ENCODE measurements around the gene GAREM1. TPM values are rescaled to one million over a fixed set of nuclear protein-coding genes. Genes with fewer than 3 reads are reported as not detected.

GAREM1 gene
- total RNA-seq, 1 donor from 2014 or later = 11.5 TPM

GRCh38 chr18:32284284-32284683, 186.4 kb downstream of the GAREM1 start:
- intact Hi-C loops (cut with DNase I) = loop anchor here (5.0 kb wide), 1 partner anchor 193 kb away; no protein-coding TSS in a partner anchor
- H3K4me3 ChIP-seq = no peak overlapping the region
- H3K27me3 ChIP-seq = no peaks in the 10 kb centered on the region
- no peaks in the 10 kb centered on the region for H3K9me3 ChIP-seq
- DNase-seq = no peak
- no peaks in the 10 kb centered on the region for H3K4me1 ChIP-seq
- no peak for ATAC-seq
- H3K27ac ChIP-seq = no peak overlapping the region
- TF ChIP-seq CTCF (IDR thresholded peaks at IDR 0.05) = no peak
- no peaks in the 10 kb centered on the region for H3K36me3 ChIP-seq

DNA sequence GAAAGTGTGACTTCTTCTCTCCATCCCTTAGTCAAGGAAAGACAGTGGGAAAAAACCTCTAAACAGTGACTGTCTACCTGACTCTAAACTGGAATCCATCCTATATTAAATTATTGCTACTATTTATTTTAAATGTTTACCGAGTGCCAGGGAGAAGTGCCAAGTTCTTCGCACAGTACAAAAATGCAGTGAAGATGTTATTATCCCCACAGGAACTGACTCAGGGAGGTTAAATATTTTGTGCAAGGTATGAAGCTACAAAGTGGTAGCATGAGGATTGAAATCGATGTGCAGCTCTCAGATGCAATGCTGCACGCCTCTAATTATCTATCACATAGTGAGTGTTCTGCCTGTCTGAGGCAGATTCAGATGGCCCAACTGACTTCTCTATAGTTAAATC, 189.8 kb downstream of the GAREM1 start:
- H3K27me3 ChIP-seq = no peaks in the 10 kb centered on the region
- no peaks in the 10 kb centered on the region for H3K4me1 ChIP-seq
- H3K4me3 ChIP-seq = no peak overlapping the region
- H3K27ac ChIP-seq = no peak overlapping the region
- intact Hi-C loops (cut with DNase I) = loop anchor here (5.0 kb wide), 1 partner anchor 196 kb away; no protein-coding TSS in a partner anchor
- ATAC-seq = no peak
- H3K36me3 ChIP-seq = no peaks in the 10 kb centered on the region
- no peak for DNase-seq
- no peaks in the 10 kb centered on the region for H3K9me3 ChIP-seq
- no peak for TF ChIP-seq CTCF (IDR thresholded peaks at IDR 0.05)

DNA sequence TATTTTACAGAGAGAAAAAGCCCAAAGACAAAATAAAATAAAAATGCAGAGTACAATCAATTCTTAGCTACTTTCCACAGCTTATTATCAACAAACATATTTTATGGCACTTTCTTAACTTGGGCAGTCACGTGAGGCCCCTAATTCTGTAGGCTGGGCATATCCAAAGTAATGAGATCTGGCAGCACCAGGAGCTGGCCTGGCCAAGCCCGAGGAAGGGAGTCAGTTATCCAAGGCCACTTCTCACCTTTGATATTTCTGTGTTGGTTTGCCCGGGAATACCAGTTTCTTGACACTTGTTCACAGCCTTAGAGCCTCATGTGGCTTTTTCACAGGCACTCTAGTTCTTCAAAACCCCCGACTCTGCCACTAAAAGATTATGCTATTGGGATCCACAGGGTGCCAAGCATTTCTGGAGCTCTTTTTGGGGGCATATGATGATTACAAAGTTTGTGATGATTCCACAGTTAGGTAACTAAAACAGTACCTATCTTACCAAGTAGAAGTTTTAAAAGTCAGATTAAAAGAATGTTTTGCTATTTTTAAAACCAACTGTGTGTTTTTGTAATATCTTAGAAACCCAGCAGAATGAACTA, 190.4 kb downstream of the GAREM1 start:
- no peaks in the 10 kb centered on the region for H3K9me3 ChIP-seq
- H3K4me1 ChIP-seq = no peaks in the 10 kb centered on the region
- H3K27ac ChIP-seq = no peak overlapping the region
- no peaks in the 10 kb centered on the region for H3K27me3 ChIP-seq
- intact Hi-C loops (cut with DNase I) = loop anchor here (5.0 kb wide), 1 partner anchor 197 kb away; no protein-coding TSS in a partner anchor
- ATAC-seq = no peak
- no peak overlapping the region for H3K4me3 ChIP-seq
- TF ChIP-seq CTCF (IDR thresholded peaks at IDR 0.05) = no peak
- no peak for DNase-seq
- H3K36me3 ChIP-seq = no peaks in the 10 kb centered on the region

DNA sequence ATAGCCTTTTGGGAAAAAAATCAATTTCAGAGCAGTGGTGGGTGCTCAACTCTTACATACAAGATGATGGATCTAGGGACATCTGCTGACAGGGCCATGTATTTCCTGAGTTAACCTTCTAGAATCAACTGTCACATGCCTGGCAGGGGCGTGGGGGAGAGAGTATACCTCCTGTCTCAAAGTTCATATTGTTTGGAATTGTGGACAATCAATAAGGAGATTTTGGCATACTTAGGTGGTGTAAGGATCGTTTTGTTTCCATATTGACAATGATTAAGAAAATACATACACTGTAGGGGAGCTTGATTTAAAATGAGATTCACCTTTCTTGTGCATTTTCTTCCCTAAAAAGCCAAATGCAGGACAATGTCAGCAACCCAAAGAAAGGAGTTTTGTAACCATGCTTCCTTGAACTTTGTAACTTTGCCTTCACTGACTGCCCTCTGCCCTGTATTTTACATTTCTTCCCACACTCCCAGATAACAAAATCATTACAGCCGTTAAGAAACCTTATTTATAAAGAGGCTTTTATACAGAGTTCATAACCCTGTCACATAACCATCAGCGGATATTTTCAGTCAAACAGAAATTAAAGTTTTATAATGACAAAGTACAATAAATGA, 192.4 kb downstream of the GAREM1 start:
- Histone ChIP-seq H3K36me3 (no peaks in the 10 kb centered on the region), H3K27ac (no peak overlapping the region), H3K4me3 (no peak overlapping the region), H3K4me1 (no peaks in the 10 kb centered on the region), H3K27me3 (no peaks in the 10 kb centered on the region), H3K9me3 (no peaks in the 10 kb centered on the region)
- intact Hi-C loops (cut with DNase I) = no loop called here
- DNase-seq = no peak
- no peak for ATAC-seq
- TF ChIP-seq CTCF (IDR thresholded peaks at IDR 0.05) = no peak

DNA sequence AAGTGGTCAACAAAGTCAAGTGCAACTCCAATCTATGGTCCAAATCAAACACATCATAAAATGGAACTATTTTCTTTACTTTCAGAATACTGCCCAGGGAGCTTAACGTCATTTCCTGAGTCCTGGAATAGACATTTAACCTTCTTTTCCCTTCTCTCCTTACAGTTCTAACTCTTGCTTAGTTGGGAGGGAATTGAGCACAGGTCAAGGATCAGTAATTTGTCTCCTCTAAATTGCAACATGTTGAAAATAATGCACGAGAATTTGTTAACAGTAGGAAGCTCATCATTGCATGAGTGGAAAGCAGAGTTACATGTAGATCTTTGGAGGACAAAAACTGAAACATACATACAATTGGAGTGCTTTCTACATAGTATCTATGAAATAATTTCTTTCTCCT, 193.1 kb downstream of the GAREM1 start:
- Histone ChIP-seq H3K4me1 (no peaks in the 10 kb centered on the region), H3K9me3 (no peaks in the 10 kb centered on the region), H3K4me3 (no peak overlapping the region), H3K36me3 (no peaks in the 10 kb centered on the region), H3K27me3 (no peaks in the 10 kb centered on the region), H3K27ac (no peak overlapping the region)
- intact Hi-C loops (cut with DNase I) = no loop called here
- no peak for ATAC-seq
- no peak for TF ChIP-seq CTCF (IDR thresholded peaks at IDR 0.05)
- DNase-seq = no peak

Measured in upper lobe of right lung (tissue), 1 donor.